ENCODE results near the gene SLC15A4.
"Not testable (repeated sequence)": the region's sequence is repeated elsewhere in the genome, so short reads cannot be mapped to it uniquely, and the experiment has no call there.

The SLC15A4 gene

GRCh38 chr12:128814411-128815261 lies 9.1 kb downstream of the SLC15A4 start:
- no peak for DNase-seq (ENCODE audit: low read depth)

- peak; percentile 29 for DNase-seq (ENCODE audit: low read depth)
Observed at GRCh38 chr12:128813883-128814282, 9.9 kb downstream of the SLC15A4 start.

- peak; percentile 43 for DNase-seq (ENCODE audit: low read depth)
Observed at GRCh38 chr12:128813392-128813791, 10.4 kb downstream of the SLC15A4 start.

- DNase-seq (ENCODE audit: low read depth) = no peak
Observed at GRCh38 chr12:128811806-128812205, 12.0 kb downstream of the SLC15A4 start.

GRCh38 chr12:128810182-128811127 lies 13.3 kb downstream of the SLC15A4 start:
- DNase-seq (ENCODE audit: low read depth) = peak; percentile 39

- no peak for DNase-seq (ENCODE audit: low read depth)
Observed at GRCh38 chr12:128808651-128809050, 15.1 kb downstream of the SLC15A4 start.

- DNase-seq (ENCODE audit: low read depth) = no peak
Observed at GRCh38 chr12:128807161-128807724, 16.5 kb downstream of the SLC15A4 start.

- no peak for DNase-seq (ENCODE audit: low read depth)
Observed at GRCh38 chr12:128806573-128806972, 17.2 kb downstream of the SLC15A4 start.

GRCh38 chr12:128805406-128805805 lies 18.4 kb downstream of the SLC15A4 start:
- DNase-seq (ENCODE audit: low read depth) = not testable (repeated sequence)

GRCh38 chr12:128804762-128805161 lies 19.0 kb downstream of the SLC15A4 start:
- DNase-seq (ENCODE audit: low read depth) = no peak

GRCh38 chr12:128803788-128804187 lies 20.0 kb downstream of the SLC15A4 start:
- DNase-seq (ENCODE audit: low read depth) = no peak

GRCh38 chr12:128802756-128803155 lies 21.0 kb downstream of the SLC15A4 start:
- DNase-seq (ENCODE audit: low read depth) = no peak

GRCh38 chr12:128801879-128802391 lies 21.8 kb downstream of the SLC15A4 start:
- DNase-seq (ENCODE audit: low read depth) = peak; percentile 58

GRCh38 chr12:128800606-128801005 lies 23.2 kb downstream of the SLC15A4 start:
- DNase-seq (ENCODE audit: low read depth) = no peak

GRCh38 chr12:128798571-128799341 lies 25.0 kb downstream of the SLC15A4 start:
- no peak for DNase-seq (ENCODE audit: low read depth)

GRCh38 chr12:128797119-128798118 lies 26.3 kb downstream of the SLC15A4 start:
- DNase-seq (ENCODE audit: low read depth) = no peak

GRCh38 chr12:128796439-128797118 lies 27.2 kb downstream of the SLC15A4 start:
- no peak for DNase-seq (ENCODE audit: low read depth)

GRCh38 chr12:128795530-128796361 lies 28.0 kb downstream of the SLC15A4 start:
- DNase-seq (ENCODE audit: low read depth) = no peak

All from EH (cell line).